Measurements from ENCODE around the gene NHEJ1.

- no peak for TF ChIP-seq CTCF (conservative IDR thresholded peaks at IDR 0.05 in 1 of 2, IDR thresholded peaks at IDR 0.05 in 1 of 2; ENCODE audit: extremely low read depth in 1 of 2, insufficient read depth in 1 of 2, low read depth in 1 of 2, low read length in 2 of 2)
- TF ChIP-seq EZH2 (IDR thresholded peaks at IDR 0.05; ENCODE audit: borderline replicate concordance, low read length): no peak
Observed at GRCh38 chr2:219207134-219207883, 46.7 kb upstream of the NHEJ1 start.
